ENCODE results near the gene PRKCZ.
"Not testable (repeated sequence)": the region's sequence is repeated elsewhere in the genome, so short reads cannot be mapped to it uniquely, and the experiment has no call there.

The PRKCZ gene

DNA sequence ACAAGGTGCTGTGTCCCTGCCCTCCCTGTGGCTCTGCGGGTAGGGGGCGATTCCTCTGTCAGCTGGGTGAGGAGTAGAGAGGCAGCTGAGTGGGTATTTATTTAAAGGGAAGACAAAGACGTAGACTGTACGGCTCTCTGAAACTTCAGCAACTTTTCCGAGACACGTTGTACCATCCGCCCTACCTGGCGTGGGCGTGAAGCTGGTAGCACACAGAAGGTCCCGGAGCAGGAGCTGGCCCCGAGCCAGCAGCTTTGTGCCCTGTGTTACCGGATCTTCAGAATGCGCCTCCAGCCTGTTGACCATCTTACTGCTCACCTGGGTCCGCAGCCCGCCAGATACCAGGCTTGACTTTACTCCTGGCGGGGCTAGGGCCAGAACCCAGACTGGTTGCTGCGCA lies 34.9 kb downstream of the PRKCZ start:
- no peak for DNase-seq (ENCODE audit: low spot score)

DNA sequence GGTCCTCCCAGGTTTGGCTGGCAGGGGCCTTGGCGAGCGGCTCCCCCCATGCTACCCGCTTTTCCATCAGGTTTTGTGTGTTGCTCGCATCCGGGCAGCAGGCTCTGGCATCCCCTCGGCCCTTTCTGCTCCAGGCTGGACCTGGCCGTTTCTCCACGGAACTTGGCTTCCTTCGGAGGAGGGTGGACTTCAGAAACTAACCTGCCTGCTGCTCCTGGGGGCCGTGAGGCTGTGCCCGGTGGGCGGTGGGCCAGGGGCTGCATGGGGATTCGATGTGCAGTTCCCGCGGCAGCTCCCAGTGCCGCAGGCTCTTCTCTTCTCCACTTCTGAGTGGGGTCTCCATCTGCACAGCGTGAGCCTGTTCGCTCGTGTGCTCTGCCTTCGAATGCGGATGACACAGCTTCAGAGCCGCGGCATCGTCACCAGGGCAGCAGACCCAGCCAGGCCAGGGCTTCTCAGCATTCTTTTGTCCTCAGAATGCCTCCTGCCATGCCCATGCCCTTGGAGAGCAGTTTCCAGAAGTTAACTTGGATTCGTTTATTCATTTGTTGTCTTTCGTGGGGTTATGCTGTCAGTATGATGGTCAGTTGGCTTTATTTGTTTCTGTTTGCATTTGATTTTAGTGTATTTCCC lies 36.4 kb downstream of the PRKCZ start:
- DNase-seq (ENCODE audit: low spot score): no peak

DNA sequence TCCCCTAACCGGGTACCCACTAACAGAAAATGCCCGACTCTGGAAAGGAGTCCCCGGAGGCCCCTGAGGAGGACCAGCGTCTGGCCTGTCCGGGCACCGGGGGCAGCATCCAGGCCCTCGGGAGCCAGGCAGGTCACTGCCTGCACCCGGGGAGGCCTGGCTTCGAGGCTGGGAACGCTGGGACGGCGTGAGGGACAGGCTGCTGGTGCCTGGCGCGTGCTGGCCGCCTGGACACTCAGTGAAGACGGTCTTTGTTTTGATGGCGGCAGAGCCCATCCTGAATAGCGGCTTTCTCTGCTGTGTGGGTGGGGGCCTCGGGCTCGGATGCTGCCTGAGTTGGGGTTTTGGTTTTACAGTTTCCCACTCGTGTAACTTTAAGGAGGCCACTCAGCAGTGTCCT lies 37.6 kb downstream of the PRKCZ start:
- no peak for DNase-seq (ENCODE audit: low spot score)

DNA sequence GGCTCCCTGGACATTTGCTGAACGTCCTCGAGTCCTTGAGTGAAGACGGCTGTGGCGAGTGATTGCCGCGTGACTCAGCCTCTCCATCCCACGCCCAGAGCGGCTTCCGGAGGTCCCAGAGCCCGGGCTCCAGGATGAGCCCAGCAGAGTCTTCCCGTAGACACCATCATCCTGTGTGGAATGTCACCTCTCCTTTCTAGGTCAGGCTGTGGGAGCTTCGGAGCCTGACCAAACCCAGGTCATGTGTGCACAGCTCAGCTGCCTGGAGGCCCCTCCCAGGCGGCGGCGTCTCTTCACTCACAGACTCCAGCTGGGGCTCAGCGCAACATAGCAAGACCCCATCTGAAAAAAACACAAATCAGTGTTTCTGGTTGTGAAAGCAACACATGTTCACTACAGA lies 38.2 kb downstream of the PRKCZ start:
- no peak for DNase-seq (ENCODE audit: low spot score)

DNA sequence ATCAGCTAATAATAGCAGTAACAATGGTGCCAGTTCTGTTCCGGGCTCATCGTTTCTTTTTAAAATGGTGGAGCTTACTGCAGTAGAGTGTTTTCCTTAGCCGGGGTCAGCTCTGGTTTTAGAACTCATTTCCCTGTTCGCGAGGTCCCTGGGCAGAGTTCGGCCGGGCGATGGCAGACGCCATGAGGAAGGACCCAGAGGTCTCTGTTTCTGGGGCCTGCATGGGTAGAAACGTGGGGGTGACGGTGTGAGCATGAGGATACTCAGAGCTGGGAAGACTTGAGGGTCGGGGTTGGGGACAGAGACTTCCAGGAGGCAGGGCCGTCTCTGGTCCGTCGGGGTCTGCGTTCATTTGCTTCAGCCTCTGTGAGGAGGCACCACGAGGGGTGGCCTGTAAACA lies 38.8 kb downstream of the PRKCZ start:
- DNase-seq (ENCODE audit: low spot score): no peak

DNA sequence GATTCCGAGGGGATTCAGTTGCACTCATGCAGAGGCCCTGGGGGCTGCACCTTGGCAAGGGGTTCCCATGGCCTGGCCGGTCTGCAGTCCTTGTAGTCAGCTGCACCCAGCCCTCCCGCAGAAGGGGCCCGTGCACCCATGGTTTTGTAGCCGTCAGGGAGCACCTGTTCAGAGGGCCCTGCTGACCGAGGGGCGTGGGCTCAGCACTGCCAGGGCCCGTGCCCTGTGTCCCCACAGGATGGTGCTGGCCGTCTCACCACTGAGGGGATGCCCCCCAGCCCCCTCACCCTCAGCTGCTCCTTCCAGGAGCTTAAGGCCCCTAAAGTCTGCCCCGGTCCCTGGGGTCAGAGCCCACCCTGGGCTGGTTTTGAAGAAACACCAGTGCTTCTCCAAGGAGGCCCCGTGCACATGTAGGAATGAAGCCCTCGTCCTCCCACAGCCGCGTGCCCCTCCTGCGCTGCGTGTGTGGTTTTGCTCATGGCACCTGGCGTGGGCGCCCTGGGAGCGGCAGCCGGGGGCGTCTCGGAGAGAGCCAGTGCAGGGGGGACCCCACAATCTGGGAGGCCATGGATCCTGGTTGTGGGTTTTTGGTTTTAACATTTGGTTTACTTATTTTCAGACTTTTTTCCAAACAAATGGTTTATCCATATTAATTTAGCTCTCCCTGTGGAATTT lies 40.1 kb downstream of the PRKCZ start:
- no peak for DNase-seq (ENCODE audit: low spot score)

DNA sequence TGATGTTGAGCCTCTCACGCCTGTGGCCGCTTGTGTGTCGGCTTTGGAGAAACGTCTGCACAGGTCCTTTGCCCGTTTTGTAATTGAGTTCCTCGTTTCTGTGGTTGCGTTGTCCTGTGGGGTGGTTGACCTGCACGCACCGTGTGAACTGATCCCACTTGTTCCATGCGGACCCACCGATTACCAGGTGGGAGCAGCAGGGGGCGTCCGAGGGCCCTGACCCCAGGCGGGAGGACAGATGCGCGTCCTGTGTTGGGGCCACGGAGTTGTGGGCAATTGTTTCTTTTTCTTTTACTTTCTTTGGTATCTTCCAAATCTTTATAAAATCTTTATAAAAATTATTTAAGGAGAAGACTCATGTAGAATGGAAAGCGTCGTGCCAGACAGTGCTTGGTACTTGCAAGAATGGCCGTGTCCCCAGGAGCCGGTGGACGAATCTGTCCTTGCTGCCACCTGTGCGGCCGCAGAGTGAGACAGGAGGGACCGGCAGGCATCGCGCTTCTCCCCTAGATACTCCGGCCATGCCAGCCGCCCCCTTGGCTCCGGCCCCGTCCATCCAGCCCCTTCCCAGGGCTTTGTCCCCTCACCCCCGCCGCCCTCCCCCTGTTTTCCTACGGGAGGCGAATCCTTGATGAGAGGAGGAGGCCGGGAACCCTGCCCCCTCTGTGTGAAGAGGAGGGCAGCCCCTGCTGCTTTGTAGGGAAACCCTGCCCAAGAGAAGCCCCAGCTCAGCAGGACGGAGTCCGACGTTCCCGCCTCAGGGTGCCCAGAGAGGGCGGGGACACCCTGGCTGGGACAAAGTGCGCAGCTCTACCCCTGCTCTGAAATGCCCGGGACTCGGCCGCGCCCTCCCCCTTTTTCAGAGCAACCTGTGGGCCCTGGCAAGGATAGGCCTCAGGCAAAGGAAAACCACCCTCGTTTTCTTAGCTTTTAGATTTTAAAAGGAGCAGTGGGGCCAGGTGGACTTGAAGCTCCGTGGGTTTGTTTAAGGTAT lies 41.7 kb downstream of the PRKCZ start:
- DNase-seq (ENCODE audit: low spot score): peak; percentile 36

DNA sequence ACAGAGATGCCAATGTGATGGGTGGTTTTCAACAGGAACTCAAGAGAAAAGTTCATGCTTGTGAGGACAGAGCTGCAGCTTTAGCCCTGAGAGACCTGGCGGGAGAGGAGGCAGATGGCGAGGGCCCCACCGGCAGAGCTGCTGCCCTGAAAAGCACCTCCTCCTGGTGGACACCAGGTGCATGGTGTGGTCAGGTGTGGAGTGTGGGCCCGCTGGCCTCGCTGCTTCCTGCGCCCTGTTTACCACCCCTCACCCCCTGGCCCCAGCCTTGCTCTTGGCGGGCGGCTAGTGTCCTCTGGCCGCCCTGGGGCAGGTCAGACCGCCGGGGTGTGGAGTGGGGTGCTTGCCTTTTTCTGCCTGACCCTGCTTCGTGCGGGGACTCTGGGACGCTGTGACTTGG lies 42.8 kb downstream of the PRKCZ start:
- DNase-seq (ENCODE audit: low spot score): no peak

DNA sequence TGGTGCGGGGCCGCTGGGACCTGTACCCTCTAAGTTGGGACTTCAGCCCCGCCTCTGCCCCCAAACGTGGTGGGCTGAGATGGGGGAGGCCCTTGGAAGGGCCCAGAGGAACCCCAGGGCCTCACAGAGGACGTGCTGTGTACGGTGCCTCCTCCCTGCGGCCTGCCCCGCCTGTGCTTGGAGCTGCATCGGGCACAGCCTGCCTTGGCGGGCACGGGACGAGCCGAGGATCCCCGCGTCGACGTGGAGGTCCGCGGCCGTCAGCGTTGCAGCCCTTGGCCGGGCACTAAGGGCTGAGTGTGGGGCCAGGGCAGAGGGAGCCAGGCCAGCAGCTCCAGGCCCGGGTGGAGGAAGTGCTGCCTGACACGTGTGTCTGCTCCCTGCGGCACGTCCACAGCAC lies 43.4 kb downstream of the PRKCZ start:
- DNase-seq (ENCODE audit: low spot score): no peak

DNA sequence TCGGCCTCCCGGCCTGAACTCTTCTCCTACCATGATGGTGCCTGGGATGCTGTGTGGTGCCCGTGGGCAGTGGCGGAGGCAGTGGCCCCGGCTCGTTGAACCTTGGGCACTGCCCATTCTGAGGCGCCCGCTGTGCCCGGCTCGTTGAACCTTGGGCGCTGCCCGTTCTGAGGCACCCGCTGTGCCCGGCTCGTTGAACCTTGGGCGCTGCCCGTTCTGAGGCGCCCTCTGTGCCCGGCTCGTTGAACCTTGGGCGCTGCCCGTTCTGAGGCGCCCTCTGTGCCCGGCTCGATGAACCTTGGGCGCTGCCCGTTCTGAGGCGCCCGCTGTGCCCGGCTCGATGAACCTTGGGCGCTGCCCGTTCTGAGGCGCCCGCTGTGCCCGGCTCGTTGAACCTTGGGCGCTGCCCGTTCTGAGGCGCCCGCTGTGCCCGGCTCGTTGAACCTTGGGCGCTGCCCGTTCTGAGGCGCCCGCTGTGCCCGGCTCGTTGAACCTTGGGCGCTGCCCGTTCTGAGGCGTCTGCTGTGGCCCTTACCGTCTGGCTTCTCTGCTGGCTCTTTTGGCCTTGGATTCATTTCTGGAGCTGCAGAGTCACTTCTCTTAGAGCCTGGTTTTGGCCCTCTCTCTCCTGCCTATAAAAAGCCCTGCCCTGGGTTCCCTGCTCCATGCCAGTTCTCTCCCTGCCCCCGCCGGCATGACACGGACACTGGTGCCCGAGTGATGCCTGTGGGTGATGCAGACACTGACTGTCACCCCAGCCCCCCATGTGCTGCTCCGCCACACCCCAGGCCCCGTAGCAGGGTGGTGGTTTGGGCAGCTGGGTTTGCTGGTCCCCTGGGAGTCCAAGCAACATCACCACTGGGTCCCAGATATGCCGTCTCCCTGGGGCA lies 44.3 kb downstream of the PRKCZ start:
- not testable (repeated sequence) for DNase-seq (ENCODE audit: low spot score)

DNA sequence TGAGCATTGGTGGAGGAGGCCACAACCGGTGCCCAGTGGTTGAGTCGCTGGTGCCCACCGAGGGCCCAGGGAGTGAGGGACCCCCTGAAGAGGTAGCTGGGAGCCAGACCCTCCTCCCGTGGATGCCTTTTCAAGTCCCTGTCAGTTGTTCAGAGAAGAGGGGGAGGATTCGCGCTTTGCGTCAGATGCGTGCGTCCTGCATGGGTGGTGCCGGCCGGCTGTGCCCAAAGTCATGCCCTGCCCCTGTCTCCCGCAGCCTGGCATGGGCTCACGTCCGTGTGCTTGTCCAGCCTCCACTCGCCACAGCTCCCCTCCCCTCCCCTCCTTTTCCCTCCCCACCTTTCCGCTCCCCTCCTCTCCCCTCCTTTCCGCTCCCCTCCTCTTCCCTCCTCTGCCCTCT lies 45.2 kb downstream of the PRKCZ start:
- no peak for DNase-seq (ENCODE audit: low spot score)

DNA sequence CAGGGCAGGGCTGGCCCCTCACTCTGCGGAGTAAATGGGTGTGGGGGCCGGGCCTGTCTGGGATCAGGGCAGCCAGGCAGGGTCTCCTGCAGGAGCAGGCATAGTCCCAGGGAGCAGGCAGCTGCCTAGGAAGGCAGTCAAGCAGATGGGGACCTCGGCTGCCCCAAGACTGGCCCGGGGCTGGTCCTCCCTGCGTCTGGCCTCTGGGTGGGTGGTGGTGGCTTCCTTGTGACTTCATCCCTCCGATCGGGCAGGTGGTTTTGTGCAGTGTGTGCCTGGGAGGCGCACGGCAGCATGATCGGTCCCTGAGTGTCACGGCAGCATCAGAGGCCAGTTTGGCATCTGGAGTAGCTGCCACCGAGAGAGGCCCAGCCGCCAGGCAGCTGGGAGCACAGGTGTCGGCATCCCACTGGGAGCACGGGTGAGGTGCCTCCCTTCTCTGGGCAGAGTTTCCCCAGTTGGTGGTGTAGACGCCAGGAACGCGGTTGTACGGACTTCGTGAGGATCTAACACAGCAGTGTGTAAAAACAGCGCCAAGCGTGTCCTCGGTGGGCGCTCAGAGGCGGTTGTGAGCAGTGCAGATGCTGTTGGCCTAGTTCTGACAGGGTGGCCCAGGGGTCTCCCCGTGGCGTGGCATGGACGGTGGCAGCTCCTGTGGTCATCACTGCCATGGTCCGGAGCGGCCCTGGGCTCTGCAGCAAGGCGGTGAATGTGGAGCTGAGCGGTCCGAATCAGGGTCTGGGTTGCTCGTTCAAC lies 45.9 kb downstream of the PRKCZ start:
- DNase-seq (ENCODE audit: low spot score): no peak

DNA sequence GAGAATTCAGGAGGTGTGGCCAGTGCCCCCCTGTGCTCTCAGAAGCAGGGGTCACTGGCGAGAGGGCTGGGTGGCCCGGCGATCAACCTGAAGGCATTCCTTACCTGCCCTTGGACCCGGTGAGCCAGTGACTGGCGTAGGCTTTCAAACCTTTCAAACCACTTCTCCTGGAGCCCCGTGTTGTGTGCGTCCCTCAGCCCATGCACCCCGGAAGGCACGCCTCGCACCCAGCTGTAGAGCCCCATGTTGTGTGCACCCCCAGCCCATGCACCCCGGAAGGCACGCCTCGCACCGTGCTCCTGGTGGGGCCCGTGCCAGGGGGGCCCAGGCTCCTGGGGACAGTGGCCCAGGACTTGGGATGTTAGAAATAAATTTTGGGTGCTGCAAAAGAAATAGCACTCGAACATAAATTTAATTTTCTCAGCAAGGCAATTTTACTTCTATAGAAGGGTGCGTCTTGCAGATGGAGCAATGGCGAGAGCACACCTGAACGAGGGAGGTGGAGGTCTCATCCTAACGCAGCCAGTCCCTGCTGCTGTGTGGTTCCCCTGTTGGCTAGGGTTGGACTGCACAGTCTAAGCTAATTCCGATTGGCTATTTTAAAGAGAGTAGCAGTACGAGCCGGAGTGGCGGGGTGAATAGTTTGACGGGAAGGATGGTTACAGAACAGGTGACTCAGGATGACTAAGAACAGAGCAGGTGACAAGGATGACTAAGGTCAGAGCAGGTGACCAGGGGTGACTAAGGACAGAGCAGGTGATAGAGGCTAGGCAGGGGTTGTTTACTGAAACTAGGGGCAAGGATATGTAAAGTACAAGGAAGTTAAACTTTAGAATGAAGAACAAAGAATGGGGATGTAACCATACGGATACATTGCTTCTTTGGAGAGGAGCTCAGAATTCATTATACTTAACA lies 47.4 kb downstream of the PRKCZ start:
- no peak for DNase-seq (ENCODE audit: low spot score)

DNA sequence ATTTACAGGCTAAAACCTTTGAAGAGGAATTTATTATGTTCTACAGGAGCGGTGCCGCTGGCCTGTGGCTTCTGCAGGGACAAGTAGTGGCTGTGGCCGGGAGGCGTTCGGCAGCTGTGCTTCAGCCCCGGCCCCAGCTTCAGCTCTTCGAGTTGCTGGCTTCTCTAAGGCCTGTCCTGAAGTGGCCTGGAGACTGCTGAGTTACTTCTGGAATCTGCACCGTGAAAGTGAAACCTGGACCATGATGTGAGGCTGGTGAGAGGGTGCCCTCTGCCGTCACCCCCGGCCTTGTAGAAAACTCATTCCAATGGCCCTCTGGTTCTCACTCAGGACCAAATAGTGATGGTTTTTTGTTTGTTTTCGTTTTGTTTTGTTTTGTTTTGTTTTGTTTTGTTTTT lies 48.1 kb downstream of the PRKCZ start:
- DNase-seq (ENCODE audit: low spot score): no peak

DNA sequence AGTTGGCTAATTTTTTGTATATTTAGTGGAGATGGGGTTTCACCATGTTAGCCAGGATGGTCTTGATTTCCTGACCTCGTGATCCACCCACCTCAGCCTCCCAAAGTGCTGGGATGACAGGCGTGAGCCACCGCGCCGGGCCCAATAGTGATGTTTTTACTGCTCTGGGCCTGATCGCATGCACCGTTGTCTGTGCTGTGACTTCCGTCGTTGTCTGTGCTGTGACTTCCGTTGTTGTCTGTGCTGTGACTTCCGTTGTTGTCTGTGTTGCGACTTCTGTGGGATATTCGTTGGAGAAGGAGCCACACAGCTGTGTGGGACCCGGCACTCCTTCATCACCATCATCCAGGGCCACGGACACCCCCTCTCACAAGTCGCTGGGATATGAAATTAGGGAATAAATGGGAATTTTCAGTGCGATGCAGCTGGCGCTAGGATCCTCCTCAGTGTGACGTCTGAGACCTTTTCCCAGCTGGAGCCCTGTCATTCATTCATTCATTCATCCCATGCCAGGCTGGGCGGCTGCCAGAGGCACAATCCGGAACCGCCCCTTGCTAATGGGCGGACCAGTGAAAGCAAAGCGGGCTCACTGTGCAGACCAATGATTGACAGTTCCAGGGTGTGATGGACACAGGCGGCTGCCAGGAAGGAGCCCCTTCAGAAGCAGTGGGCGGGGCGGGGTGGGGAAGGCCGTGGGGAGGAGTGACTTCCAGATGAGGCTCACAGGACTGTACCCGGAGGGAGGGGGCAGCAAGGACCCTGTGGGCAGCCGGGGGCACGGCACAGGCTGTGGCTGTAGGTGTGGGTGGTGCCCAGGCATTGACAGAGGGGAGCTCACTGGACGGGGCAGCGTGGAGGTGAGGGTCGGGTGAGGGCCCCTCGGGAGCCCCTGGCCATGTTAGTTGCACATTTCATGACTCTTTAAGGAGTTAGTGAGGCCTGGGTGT lies 48.9 kb downstream of the PRKCZ start:
- no peak for DNase-seq (ENCODE audit: low spot score)

DNA sequence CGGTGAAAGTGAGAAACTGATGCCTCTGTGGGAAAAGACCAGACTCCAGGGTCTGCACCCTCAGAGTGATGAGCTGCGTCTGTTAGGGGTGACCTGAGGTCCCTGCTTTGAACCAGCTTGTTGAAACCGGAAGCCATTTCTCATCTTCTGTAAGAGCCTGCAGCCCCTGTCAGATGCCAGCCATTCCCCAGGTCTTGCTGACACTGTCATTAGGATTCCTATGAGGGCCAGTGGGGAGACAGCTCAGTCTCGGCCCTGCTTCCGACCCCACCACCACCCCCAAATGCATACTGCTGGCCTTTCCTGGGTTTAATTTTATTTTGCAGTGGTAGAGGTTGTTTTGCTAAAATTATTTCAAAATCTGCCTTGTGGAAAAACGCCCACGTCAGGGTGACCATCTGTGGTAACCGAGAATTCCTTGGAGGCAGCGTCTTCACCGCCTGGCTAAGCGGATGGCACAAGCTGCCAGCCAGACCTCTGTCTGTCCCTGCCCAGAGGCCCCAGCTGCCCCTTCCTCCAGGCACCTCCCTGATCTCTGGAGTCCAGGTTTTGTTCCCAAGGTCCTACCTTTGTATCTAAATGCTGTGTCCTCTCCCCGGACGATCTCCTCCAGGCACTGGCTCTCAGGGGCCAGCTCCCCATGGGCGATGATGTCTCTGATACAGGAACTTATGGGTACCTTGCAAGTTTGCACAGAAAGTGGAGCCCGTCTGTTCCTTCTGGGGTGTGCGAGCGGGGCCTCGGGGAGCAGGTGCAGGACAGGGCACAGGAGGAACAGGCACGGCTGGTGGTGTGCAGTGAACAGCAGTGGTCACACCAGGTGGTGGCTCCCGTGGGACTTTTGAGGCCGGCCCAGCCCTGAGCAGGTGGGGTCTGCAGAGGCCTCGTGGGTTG lies 49.9 kb downstream of the PRKCZ start:
- DNase-seq (ENCODE audit: low spot score): no peak

DNA sequence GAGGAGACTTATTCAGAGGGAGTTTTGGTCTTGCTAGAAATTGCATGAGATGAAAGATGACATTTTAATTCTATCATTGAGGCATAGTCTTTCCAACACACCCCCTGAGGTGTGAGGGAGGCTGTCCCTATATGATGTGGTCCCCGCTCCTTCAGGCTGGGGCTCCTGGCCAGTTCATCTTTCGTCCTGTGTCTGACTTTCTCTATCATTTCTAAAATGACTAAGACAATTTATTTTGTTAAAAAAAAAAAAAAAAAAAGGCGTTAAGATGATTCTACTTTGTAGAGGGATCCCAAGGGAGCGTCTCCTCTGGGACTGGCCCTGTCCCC lies 50.5 kb downstream of the PRKCZ start:
- DNase-seq (ENCODE audit: low spot score): no peak

DNA sequence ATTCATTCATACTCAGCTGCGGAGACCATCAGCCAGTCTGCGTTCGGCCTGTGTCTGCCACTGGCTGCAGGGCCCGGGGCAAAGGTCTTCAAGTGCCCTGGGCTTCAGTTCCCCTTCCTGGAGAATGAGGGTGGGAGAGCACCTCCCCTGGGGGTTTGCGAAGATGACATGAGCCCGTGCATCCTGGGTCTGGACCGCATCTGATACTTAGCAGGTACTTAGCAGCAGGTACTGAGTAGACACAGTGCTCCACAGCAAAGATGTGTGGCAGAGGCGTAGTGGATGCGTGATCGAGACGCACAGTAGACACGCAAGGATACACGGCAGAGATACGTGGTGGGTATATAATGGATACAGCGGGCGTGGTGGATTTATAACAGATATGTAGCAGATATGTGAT lies 51.3 kb downstream of the PRKCZ start:
- DNase-seq (ENCODE audit: low spot score): no peak

Data from CD4-positive, alpha-beta T cell treated with Interleukin-6 at 100 ng/mL for 8 hours (primary cell).